Measurements from ENCODE around the gene VOPP1. TPM values are rescaled to one million over a fixed set of nuclear protein-coding genes. Genes with fewer than 3 reads are reported as not detected.

VOPP1 gene
- total and polyA plus RNA-seq, 2 of the 13 experiments (the other 11 are each of a cell fraction or from before 2014, with no cell fraction given): 21.8 to 55.3 TPM

DNA sequence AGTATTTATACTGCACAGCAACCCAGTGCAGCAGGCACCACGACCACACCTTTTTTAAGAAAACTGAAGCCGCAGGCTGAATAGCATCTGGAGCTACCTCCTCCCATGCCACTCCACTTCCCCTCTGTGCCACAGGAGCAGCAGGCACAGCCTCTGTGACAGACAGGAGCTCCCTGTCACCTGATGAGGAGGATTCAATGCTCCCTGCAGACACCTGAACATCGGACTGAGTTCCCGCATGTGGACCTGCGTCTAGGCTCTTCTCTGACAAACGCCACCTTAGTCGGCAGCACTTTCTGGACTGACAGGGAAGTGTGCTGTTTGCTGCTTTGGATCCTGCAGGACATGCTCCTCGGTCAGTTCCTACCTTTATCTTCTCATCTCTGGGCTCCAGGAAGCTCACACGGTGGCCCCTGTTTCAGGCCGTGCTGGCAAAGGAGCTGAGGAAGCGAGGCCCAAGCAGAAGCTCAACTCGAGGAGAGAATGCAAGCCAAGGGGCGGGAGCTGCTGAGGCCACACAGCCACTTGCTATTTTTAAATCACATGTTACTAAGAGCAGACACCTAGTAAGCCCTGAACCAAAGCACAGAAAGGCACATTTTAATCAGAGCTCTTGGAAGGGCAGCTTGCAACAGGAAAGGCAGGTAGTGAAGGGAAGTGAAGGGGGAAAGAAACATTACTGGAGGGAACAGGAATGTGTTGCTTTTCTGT is 56.6 kb downstream of the VOPP1 start:
- Histone ChIP-seq H4K20me1 (ENCODE audit: insufficient read depth, low read length) (no peaks in the 10 kb centered on the region), H3K36me3 (replicated peaks in 1 of 2; ENCODE audit: control insufficient read depth in 1 of 2, insufficient read depth in 2 of 2, low read length in 2 of 2) (peaks cover 11 to 41% of the 10 kb centered on the region in 2 experiments), H3K9ac (ENCODE audit: insufficient read depth, low read depth, low read length) (no peak overlapping the region), H3K9me3 (ENCODE audit: low read length) (no peaks in the 10 kb centered on the region), H3K27me3 (ENCODE audit: control insufficient read depth in 1 of 2, insufficient read depth in 2 of 2, low read length in 2 of 2) (no peaks in the 10 kb centered on the region), H3K4me1 (ENCODE audit: insufficient read depth, low read length) (no peaks in the 10 kb centered on the region), H2AFZ (ENCODE audit: low read length) (no peak overlapping the region), H3K4me3 (replicated peaks in 1 of 3; ENCODE audit: insufficient read depth in 1 of 3, low read depth in 2 of 3, low read length in 3 of 3) (no peak overlapping the region), H3K27ac (ENCODE audit: extremely low read length, insufficient read depth, low read length) (no peak overlapping the region), H3K4me2 (ENCODE audit: low read depth, low read length) (no peak overlapping the region), H3K79me2 (ENCODE audit: insufficient read depth, low read length) (no peaks in the 10 kb centered on the region)
- FAIRE-seq (no peak), ATAC-seq (no peak), DNase-seq (ENCODE audit: low spot score) (no peak)
- POLR2A ChIA-PET: interaction anchor here (0.7 kb wide), 1 partner anchor 9 kb away, joined by 3 read pairs; no protein-coding TSS in a partner anchor
- BruUV-seq (replicated peaks): no TSS peak
- intact Hi-C loops (cut with micrococcal nuclease; ENCODE audit: unreplicated experiment): no loop called here
- TF ChIP-seq TAF15 (IDR thresholded peaks at IDR 0.05; ENCODE audit: low read depth, low read length, poor library complexity, severe bottlenecking): no peak
- TF ChIP-seq, protein P1, sequence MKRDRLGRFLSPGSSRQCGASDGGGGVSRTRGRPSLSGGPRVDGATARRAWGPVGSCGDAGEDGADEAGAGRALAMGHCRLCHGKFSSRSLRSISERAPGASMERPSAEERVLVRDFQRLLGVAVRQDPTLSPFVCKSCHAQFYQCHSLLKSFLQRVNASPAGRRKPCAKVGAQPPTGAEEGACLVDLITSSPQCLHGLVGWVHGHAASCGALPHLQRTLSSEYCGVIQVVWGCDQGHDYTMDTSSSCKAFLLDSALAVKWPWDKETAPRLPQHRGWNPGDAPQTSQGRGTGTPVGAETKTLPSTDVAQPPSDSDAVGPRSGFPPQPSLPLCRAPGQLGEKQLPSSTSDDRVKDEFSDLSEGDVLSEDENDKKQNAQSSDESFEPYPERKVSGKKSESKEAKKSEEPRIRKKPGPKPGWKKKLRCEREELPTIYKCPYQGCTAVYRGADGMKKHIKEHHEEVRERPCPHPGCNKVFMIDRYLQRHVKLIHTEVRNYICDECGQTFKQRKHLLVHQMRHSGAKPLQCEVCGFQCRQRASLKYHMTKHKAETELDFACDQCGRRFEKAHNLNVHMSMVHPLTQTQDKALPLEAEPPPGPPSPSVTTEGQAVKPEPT (CRISPR knock-in tag; IDR thresholded peaks at IDR 0.05; ENCODE audit: low read depth): no peak
- 96% methylated on average over 12 of the region's 13 CpGs for WGBS (ENCODE audit: low lambda C conversion rate)
- CTCF ChIA-PET (ENCODE audit: low intra/inter-chr PET ratio, low total read pairs): no interaction called here
- in situ Hi-C loops (cut with HindIII; ENCODE audit: extremely low pct_ligation_motif_present, low pct_unique_long_range_greater_than_20kb): no loop called here

DNA sequence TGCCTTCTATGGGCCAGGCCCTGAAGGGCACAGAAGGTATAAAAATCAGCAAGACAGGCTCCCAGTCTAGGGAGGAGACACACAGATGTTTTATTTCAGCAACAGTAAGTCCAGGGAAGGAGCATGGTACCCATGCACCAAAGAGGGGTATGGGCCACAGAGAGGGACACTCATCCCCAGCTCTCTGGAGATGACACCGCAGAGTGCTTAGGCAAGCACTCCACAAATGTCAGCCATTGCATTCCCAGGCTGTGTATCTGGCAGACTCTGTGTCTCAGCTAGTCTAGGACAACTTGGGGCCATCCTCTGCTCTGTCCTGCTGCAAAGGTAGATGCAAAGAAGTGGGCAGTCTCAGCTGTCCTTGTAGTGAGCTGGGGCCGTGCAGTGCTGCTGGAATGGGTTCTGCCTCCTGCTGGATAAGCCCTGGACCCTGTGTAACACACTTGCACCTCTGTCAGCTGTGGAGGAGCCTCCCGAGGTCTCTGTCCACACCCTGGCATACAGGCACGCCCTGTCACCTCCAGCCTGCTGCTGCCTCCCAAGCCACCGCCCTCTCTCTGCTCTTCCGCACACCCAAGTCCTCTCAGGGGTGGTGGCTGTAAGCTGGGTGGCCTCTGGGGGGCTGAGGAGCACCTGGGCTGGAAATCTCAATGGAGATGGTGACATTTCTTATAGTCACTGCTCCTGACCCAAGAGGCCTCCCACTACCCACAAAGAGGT is 57.6 kb downstream of the VOPP1 start:
- WGBS (ENCODE audit: low lambda C conversion rate): 96% methylated on average over 4 of the region's 6 CpGs
- Histone ChIP-seq H3K4me3 (replicated peaks in 1 of 3; ENCODE audit: insufficient read depth in 1 of 3, low read depth in 2 of 3, low read length in 3 of 3) (no peak overlapping the region), H2AFZ (ENCODE audit: low read length) (no peak overlapping the region), H3K9me3 (ENCODE audit: low read length) (no peaks in the 10 kb centered on the region), H3K4me1 (ENCODE audit: insufficient read depth, low read length) (no peaks in the 10 kb centered on the region), H3K9ac (ENCODE audit: insufficient read depth, low read depth, low read length) (no peak overlapping the region), H3K4me2 (ENCODE audit: low read depth, low read length) (no peak overlapping the region), H4K20me1 (ENCODE audit: insufficient read depth, low read length) (no peaks in the 10 kb centered on the region), H3K27me3 (ENCODE audit: control insufficient read depth in 1 of 2, insufficient read depth in 2 of 2, low read length in 2 of 2) (no peaks in the 10 kb centered on the region), H3K79me2 (ENCODE audit: insufficient read depth, low read length) (no peaks in the 10 kb centered on the region), H3K27ac (ENCODE audit: extremely low read length, insufficient read depth, low read length) (no peak overlapping the region), H3K36me3 (replicated peaks in 1 of 2; ENCODE audit: control insufficient read depth in 1 of 2, insufficient read depth in 2 of 2, low read length in 2 of 2) (peaks cover 11 to 35% of the 10 kb centered on the region in 2 experiments)
- no peak for FAIRE-seq
- intact Hi-C loops (cut with micrococcal nuclease; ENCODE audit: unreplicated experiment) (no loop called here), in situ Hi-C loops (cut with HindIII; ENCODE audit: extremely low pct_ligation_motif_present, low pct_unique_long_range_greater_than_20kb) (no loop called here)
- ChIA-PET POLR2A (no interaction called here), CTCF (ENCODE audit: low intra/inter-chr PET ratio, low total read pairs) (no interaction called here)
- DNase-seq (ENCODE audit: low spot score): no peak
- BruUV-seq (replicated peaks): no TSS peak
- ATAC-seq: peak; percentile 39; the same call in 2 of the 3 replicates
- no peak for TF ChIP-seq ZBTB42 (CRISPR knock-in tag; IDR thresholded peaks at IDR 0.05)
- no peak for TF ChIP-seq ZNF720 (CRISPR knock-in tag; IDR thresholded peaks at IDR 0.05)
- no peak for TF ChIP-seq KDM4B (CRISPR knock-in tag; IDR thresholded peaks at IDR 0.05)
- no peak for TF ChIP-seq SALL2 (CRISPR knock-in tag; IDR thresholded peaks at IDR 0.05)
- TF ChIP-seq DNMT3B (CRISPR knock-in tag; conservative IDR thresholded peaks at IDR 0.05): no peak
- TF ChIP-seq ZNF10 (CRISPR knock-in tag; IDR thresholded peaks at IDR 0.05; ENCODE audit: borderline replicate concordance, low read depth): no peak
- TF ChIP-seq ZNF34 (CRISPR knock-in tag; IDR thresholded peaks at IDR 0.05; ENCODE audit: borderline replicate concordance): no peak
- TF ChIP-seq IKZF4 (CRISPR knock-in tag; IDR thresholded peaks at IDR 0.05; ENCODE audit: borderline replicate concordance, low read depth, not compliant biosample characterization): no peak
- no peak for TF ChIP-seq ZNF703 (CRISPR knock-in tag; IDR thresholded peaks at IDR 0.05; ENCODE audit: borderline replicate concordance)
- no peak for TF ChIP-seq ZBTB1 (CRISPR knock-in tag; IDR thresholded peaks at IDR 0.05; ENCODE audit: borderline replicate concordance)
- TF ChIP-seq TOPORS (CRISPR knock-in tag; IDR thresholded peaks at IDR 0.05): no peak
- TF ChIP-seq EHMT2 (IDR thresholded peaks at IDR 0.05; ENCODE audit: borderline replicate concordance, low read depth, low read length): no peak

Measured in HepG2 (cell line).